Natural killer cell (primary cell): ENCODE results near the gene TEX50. TPM values are rescaled to one million over a fixed set of nuclear protein-coding genes. Genes with fewer than 3 reads are reported as not detected.
"Not testable (repeated sequence)": the region's sequence is repeated elsewhere in the genome, so short reads cannot be mapped to it uniquely, and the experiment has no call there.

Source experiments
- ATAC-seq, 3 donors: fragments of 150-1000 bp in 2 of 3; fragments of 200-7000 bp in 1 of 3; cut with Tn5 transposase; 1 replicate in 1 of 3; 2 replicates in 2 of 3; pipeline ENCODE4 v1.10.0; 2021; ENCODE audit warnings: mild to moderate bottlenecking in 2 of 3, moderate library complexity in 2 of 3
- DNase-seq, 2 donors: peaks; one replicate each; pipeline versions ENCODE4 v3.0.0 to v3.0.0-alpha.2; 2013 to 2021; ENCODE audit warnings: mixed read lengths in 1 of 2
- H3K27ac ChIP-seq: one replicate; pipeline ENCODE4 v1.5.1; 2013; ENCODE audit warnings: mild to moderate bottlenecking, low read length
- H3K27me3 ChIP-seq: one replicate; pipeline ENCODE4 v1.6.1; 2013; ENCODE audit warnings: low read length; ENCODE audit not compliant: control insufficient read depth, insufficient read depth
- H3K36me3 ChIP-seq: one replicate; pipeline ENCODE4 v1.6.1; 2013; ENCODE audit warnings: low read length; ENCODE audit not compliant: control insufficient read depth, insufficient read depth
- H3K4me1 ChIP-seq: one replicate; pipeline ENCODE4 v1.6.1; 2013; ENCODE audit warnings: low read length; ENCODE audit not compliant: control insufficient read depth, insufficient read depth
- H3K4me3 ChIP-seq: one replicate; pipeline ENCODE4 v1.5.1; 2013; ENCODE audit warnings: low read length
- H3K9me3 ChIP-seq: one replicate; pipeline ENCODE4 v1.6.1; 2013; ENCODE audit warnings: low read length; ENCODE audit not compliant: control insufficient read depth, insufficient read depth
- H3K27ac Mint-ChIP-seq, 2 donors: one replicate each; pipeline ENCODE4 v1.8.0; 2022; ENCODE audit warnings: mild to moderate bottlenecking in 2 of 2, mixed read lengths in 2 of 2, moderate library complexity in 1 of 2
- H3K27me3 Mint-ChIP-seq, 2 donors: one replicate each; pipeline ENCODE4 v1.8.0; 2022; ENCODE audit warnings: low read depth in 2 of 2, mixed read lengths in 2 of 2
- H3K36me3 Mint-ChIP-seq: one replicate; pipeline ENCODE4 v1.8.0; 2022; ENCODE audit warnings: mixed read lengths
- H3K4me1 Mint-ChIP-seq, 2 donors: one replicate each; pipeline ENCODE4 v1.8.0; 2022; ENCODE audit warnings: mixed read lengths in 2 of 2
- H3K4me3 Mint-ChIP-seq: one replicate; pipeline ENCODE4 v1.8.0; 2022; ENCODE audit warnings: mild to moderate bottlenecking, moderate library complexity, mixed read lengths
- H3K9me3 Mint-ChIP-seq, 2 donors: one replicate each; pipeline ENCODE4 v1.8.0; 2022; ENCODE audit warnings: mixed read lengths in 2 of 2
- WGBS: methylation state at CpG from one replicate; pipeline ENCODE4 v1.1.7; 2013; ENCODE audit warnings: missing lambda C conversion rate; ENCODE audit not compliant: insufficient coverage; 5-methylcytosine and 5-hydroxymethylcytosine counted together
- intact Hi-C: fragments of 100-400 bp; cut with micrococcal nuclease; formaldehyde crosslinking; loops from one replicate; pipeline ENCODE4 v1.14.2; 2022
- total RNA-seq, 4 donors: library from RNA; stranded (reverse); fragments of 120-200 nt in 1 of 4; gene quantifications; one replicate each; pipeline versions ENCODE4 v1.2.3 to v1.2.4, GENCODE V29; 2013 to 2022
- TF ChIP-seq, protein P1 (sequence below): fragments of 200-600 bp; IDR thresholded peaks from one replicate; pipeline ENCODE4 v1.8.0; 2022; ENCODE audit warnings: antibody characterized with exemption

Gene TEX50
- total RNA-seq, 3 donors from 2014 or later (not counting 1 experiment from before 2014, with no cell fraction given), result not detected

DNA sequence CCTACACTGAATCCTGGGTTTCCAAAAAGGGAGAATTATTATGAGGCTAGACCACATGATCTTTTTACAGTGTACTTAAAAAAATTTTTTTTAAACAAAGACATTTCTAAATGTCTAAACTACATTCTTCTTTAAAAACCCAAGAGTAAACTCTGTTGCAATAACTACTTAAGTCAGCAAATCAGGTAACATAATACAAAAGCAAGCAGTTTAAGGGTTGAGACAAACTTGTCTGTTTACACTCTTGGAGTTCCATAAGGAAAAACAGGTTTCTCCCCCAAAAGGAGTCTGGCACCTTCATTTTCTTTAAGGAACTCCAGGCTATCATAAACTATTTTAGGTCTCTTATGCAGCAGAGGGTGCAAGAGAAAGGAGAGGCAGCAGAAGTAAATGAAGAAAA, 47.0 kb downstream of the TEX50 start:
- H3K4me1 Mint-ChIP-seq, result no peaks in the 10 kb centered on the region
- ATAC-seq (no peak), DNase-seq (no peak)
- no peaks in the 10 kb centered on the region for H3K9me3 ChIP-seq
- no peaks in the 10 kb centered on the region for H3K36me3 Mint-ChIP-seq
- no peak overlapping the region for H3K4me3 Mint-ChIP-seq
- H3K9me3 Mint-ChIP-seq, result no peaks in the 10 kb centered on the region
- H3K36me3 ChIP-seq, result no peaks in the 10 kb centered on the region
- H3K4me1 ChIP-seq, result no peaks in the 10 kb centered on the region
- H3K4me3 ChIP-seq, result no peak overlapping the region
- peaks cover 20 to 30% of the 10 kb centered on the region in 2 donors for H3K27me3 Mint-ChIP-seq
- intact Hi-C loops, result no loop called here
- no peak overlapping the region for H3K27ac Mint-ChIP-seq
- H3K27me3 ChIP-seq, result no peaks in the 10 kb centered on the region
- TF ChIP-seq, protein P1, sequence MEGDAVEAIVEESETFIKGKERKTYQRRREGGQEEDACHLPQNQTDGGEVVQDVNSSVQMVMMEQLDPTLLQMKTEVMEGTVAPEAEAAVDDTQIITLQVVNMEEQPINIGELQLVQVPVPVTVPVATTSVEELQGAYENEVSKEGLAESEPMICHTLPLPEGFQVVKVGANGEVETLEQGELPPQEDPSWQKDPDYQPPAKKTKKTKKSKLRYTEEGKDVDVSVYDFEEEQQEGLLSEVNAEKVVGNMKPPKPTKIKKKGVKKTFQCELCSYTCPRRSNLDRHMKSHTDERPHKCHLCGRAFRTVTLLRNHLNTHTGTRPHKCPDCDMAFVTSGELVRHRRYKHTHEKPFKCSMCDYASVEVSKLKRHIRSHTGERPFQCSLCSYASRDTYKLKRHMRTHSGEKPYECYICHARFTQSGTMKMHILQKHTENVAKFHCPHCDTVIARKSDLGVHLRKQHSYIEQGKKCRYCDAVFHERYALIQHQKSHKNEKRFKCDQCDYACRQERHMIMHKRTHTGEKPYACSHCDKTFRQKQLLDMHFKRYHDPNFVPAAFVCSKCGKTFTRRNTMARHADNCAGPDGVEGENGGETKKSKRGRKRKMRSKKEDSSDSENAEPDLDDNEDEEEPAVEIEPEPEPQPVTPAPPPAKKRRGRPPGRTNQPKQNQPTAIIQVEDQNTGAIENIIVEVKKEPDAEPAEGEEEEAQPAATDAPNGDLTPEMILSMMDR, result no peak
- no peak overlapping the region for H3K27ac ChIP-seq

GRCh38 chr1:173683838-173684237, 48.7 kb downstream of the TEX50 start:
- H3K9me3 ChIP-seq, H3K4me1 ChIP-seq, H3K27ac Mint-ChIP-seq, H3K27me3 ChIP-seq, intact Hi-C loops, H3K4me3 Mint-ChIP-seq, H3K4me3 ChIP-seq, H3K36me3 ChIP-seq, ATAC-seq, H3K4me1 Mint-ChIP-seq, H3K9me3 Mint-ChIP-seq, DNase-seq, H3K36me3 Mint-ChIP-seq, H3K27ac ChIP-seq: not testable (repeated sequence)
- 88% methylated on average over 4 of the region's 4 CpGs for WGBS
- H3K27me3 Mint-ChIP-seq, result peaks cover 15 to 16% of the 10 kb centered on the region in 2 donors

- peaks cover 7 to 13% of the 10 kb centered on the region in 2 donors for H3K4me1 Mint-ChIP-seq
- H3K27ac Mint-ChIP-seq, H3K27me3 ChIP-seq, H3K4me3 ChIP-seq, H3K36me3 Mint-ChIP-seq, H3K9me3 ChIP-seq, H3K4me3 Mint-ChIP-seq, intact Hi-C loops, DNase-seq, H3K9me3 Mint-ChIP-seq, H3K36me3 ChIP-seq, ATAC-seq, H3K4me1 ChIP-seq, H3K27ac ChIP-seq: not testable (repeated sequence)
- WGBS, result 91% methylated on average over 2 of the region's 3 CpGs
- peaks cover 9 to 14% of the 10 kb centered on the region in 2 donors for H3K27me3 Mint-ChIP-seq
These were observed 50.0 kb downstream of the TEX50 start for GRCh38 chr1:173685121-173685520.

Other genes with a start within 250 kb of the TEX50 start
- gene PRDX6, start 158.0 kb upstream of the TEX50 start, total RNA-seq, result 10 to 100 TPM; 95.2 to 99.9 (median 99.9) TPM
- gene SLC9C2, start 32.3 kb upstream of the TEX50 start, total RNA-seq, result not detected
- gene ANKRD45, start 34.5 kb downstream of the TEX50 start, total RNA-seq, result not detected
- gene KLHL20, start 79.6 kb downstream of the TEX50 start, total RNA-seq, result 10 to 100 TPM; 31.4 to 34.5 (median 33.1) TPM
- 1 to 10 TPM; 5.0 to 8.4 (median 5.8) TPM for gene DARS2, start 189.3 kb downstream of the TEX50 start, total RNA-seq
- gene CENPL, start 189.5 kb downstream of the TEX50 start, total RNA-seq, result 10 to 100 TPM in 2 of 3 donors, 1 to 10 TPM in 1; 8.8 to 16.4 (median 10.0) TPM
- gene GAS5, start 232.7 kb downstream of the TEX50 start, total RNA-seq, result 100 to 1,000 TPM; 208 to 299 (median 214) TPM
- gene ZBTB37, start 233.0 kb downstream of the TEX50 start, total RNA-seq, result 10 to 100 TPM; 38.2 to 47.3 (median 39.8) TPM